Skeletal muscle tissue (tissue), 4 donors: ENCODE results near the gene C20orf144. TPM values are rescaled to one million over a fixed set of nuclear protein-coding genes. Genes with fewer than 3 reads are reported as not detected.

Experiments used
- H3K27ac ChIP-seq: one replicate; pipeline ENCODE4 v1.7.0; 2013; ENCODE audit warnings: mild to moderate bottlenecking, low read depth, low read length, inconsistent platforms
- H3K27me3 ChIP-seq, 3 donors: one replicate each; pipeline ENCODE4 v1.7.0; 2013; ENCODE audit warnings: low read length in 3 of 3; ENCODE audit not compliant: control insufficient read depth in 3 of 3, insufficient read depth in 3 of 3
- H3K36me3 ChIP-seq, 3 donors: one replicate each; pipeline ENCODE4 v1.7.0; 2013; ENCODE audit warnings: low read length in 3 of 3; ENCODE audit not compliant: control insufficient read depth in 3 of 3, insufficient read depth in 3 of 3
- H3K4me1 ChIP-seq, 3 donors: one replicate each; pipeline ENCODE4 v1.7.0; 2013; ENCODE audit warnings: low read length in 3 of 3, mild to moderate bottlenecking in 3 of 3; ENCODE audit not compliant: control insufficient read depth in 3 of 3, insufficient read depth in 3 of 3
- H3K4me3 ChIP-seq, 3 donors: one replicate each; pipeline ENCODE4 v1.7.0; 2013; ENCODE audit warnings: low read length in 3 of 3
- H3K9ac ChIP-seq, 3 donors: one replicate each; pipeline ENCODE4 v1.7.0; 2013; ENCODE audit warnings: low read length in 3 of 3, mild to moderate bottlenecking in 3 of 3, moderate library complexity in 2 of 3, low read depth in 1 of 3
- H3K9me3 ChIP-seq, 3 donors: one replicate each; pipeline ENCODE4 v1.7.0; 2013; ENCODE audit warnings: low read length in 3 of 3; ENCODE audit not compliant: control insufficient read depth in 3 of 3
- total RNA-seq: library from RNA; depleted of rRNA; stranded (reverse); fragments of >200 nt; gene quantifications from one replicate; pipeline ENCODE4 v1.2.3, GENCODE V29; 2014
- donor health status: Osteomylitis.

The C20orf144 gene
- total RNA-seq, 1 donor from 2014 or later: not detected

- Histone ChIP-seq H3K36me3 (peaks cover 12 to 14% (median 13%) of the 10 kb centered on the region in 3 donors), H3K9ac (peak overlapping the region in 2 of 3 donors; percentile 57 to 74), H3K27me3 (no peaks in the 10 kb centered on the region), H3K4me1 (peaks cover 29 to 38% (median 38%) of the 10 kb centered on the region in 3 donors), H3K4me3 (peak overlapping the region; percentile 76 to 80 (median 80)), H3K9me3 (no peaks in the 10 kb centered on the region), H3K27ac (peak overlapping the region; percentile 71)
Observed at GRCh38 chr20:33675136-33675959, 13.2 kb downstream of the C20orf144 start.

GRCh38 chr20:33676121-33676520 is 14.0 kb downstream of the C20orf144 start:
- Histone ChIP-seq H3K27me3 (no peaks in the 10 kb centered on the region), H3K4me3 (no peak overlapping the region), H3K4me1 (peaks cover 29 to 38% (median 35%) of the 10 kb centered on the region in 3 donors), H3K36me3 (peaks cover 7 to 8% (median 7%) of the 10 kb centered on the region in 3 donors), H3K9me3 (no peaks in the 10 kb centered on the region), H3K27ac (peak overlapping the region; percentile 71), H3K9ac (peak overlapping the region in 1 of 3 donors; percentile 45)

DNA sequence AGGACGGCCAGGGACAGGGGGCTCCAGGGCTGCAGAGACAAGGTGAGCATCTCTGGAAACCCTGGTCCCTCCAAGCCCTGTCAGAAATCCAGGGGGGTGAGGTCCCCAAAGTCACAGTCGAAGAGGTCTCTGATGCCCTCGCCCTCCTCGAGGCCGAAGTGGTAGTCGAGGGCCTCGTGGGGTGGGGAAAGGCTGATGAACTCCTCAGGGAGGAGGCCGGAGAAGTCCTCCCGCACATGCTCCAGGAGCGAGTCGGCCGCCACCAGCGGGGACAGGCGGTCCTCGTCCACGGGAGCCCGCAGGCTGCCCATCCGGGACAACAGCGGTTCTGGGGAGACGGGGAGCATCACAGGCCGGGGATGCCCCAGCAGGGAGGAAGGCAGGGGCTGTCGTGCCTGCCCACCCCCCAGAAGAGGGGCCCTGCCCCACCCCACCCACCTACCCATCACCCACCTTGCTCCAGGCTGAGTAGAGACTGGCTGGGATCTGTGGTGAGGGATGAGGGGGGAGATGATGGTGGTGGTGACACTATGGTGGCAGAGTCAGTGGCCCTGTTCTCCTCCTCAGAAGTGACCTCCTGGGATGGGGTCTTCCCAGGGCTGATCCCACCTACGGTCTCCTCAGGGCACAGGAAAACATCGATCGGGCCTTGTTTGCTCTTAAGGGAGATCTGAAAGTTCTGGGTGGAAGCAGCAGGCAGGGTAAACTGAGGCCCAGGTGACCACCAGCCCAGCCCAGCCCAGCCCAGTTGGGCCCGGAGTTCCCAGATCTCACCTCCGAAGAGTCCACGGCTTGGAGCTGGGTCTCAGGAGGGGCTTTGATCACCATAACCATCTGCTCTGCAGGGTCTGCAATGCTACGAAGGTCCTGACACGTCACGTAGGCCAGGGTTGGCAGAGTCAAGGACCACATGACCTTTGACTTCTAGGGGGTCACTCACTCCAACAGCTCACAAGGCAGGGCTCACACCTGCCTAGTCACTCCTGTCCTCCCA is 14.8 kb downstream of the C20orf144 start:
- Histone ChIP-seq H3K36me3 (peaks cover under 1 to 1% (median under 1%) of the 10 kb centered on the region in 3 donors), H3K4me1 (peaks cover 28 to 38% (median 32%) of the 10 kb centered on the region in 3 donors), H3K27me3 (no peaks in the 10 kb centered on the region), H3K9ac (no peak overlapping the region), H3K27ac (no peak overlapping the region), H3K4me3 (no peak overlapping the region), H3K9me3 (no peaks in the 10 kb centered on the region)

DNA sequence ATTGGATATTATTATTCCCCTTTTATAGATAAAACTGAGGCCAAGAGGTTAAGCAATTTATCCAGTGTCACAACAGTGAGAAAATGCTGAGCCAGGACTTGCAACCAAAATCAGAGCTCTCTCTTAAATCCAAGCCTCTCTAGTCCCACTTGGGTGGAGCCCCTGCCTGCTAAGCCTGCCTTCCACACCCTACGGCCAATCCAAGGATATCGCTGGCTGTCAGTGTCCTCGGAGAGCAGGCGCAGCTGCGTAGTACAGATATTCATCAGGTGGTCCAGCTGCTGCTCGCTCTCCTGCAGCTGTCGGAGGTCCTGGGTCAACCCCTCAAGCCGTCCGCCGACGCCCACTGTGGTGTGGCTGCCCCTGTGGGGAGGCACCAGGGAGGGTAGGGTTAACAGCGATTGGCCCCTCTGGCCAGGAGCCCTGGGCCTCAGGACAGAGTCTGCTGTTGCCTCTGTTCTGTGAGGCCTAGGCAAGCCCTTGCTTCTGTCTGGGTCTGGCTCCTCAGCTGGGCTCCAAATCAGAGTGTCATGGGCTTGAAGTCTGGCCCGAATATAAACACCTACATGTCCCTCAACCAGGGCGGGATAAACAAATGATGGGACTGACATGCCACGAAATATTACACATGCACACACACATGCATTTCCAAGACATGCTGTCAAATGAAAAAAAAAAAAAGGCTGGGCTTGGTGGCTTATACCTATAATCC is 16.0 kb downstream of the C20orf144 start:
- no peaks in the 10 kb centered on the region for H3K27me3 ChIP-seq
- peaks cover 16 to 32% (median 22%) of the 10 kb centered on the region in 3 donors for H3K4me1 ChIP-seq
- H3K9ac ChIP-seq: no peak overlapping the region
- H3K36me3 ChIP-seq: no peaks in the 10 kb centered on the region
- H3K4me3 ChIP-seq: peak overlapping the region in 1 of 3 donors; percentile 13
- no peak overlapping the region for H3K27ac ChIP-seq
- no peaks in the 10 kb centered on the region for H3K9me3 ChIP-seq

DNA sequence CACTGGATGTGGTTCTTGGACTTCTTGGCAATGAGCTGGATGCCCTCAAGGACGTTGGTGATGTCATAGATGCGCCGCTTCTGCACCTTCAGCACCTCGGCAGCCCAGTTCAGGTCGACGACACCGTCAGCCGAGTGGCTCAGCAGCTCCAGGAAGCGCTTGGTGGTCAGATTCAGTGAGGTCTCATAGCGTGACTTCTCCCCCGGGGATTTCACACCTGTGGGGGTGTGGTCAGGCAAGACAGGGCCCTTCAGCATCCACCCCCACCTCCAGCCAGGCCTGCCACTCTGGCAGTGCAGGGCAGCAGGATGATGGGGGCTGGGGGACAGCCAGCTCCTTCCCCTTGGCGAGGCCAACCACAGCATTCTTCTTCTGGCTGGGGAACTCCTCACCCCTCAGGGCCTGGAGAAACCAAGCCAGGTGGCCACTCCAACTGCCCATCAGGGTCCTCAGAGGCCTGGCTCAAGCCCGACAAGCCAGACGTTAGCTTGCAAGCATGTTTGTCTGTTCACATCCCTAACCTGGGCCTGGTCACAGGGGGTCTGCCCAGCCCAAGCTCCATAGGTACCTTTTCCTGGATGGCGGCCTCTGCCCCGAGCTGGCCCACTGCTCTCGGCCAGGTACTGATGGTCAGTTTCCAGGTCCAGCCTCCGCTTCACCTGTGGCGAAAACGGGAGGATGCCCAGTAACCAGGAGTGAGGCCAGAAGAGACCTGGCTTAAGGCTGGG is 17.8 kb downstream of the C20orf144 start:
- no peaks in the 10 kb centered on the region for H3K9me3 ChIP-seq
- H3K36me3 ChIP-seq: no peaks in the 10 kb centered on the region
- no peak overlapping the region for H3K4me3 ChIP-seq
- H3K27ac ChIP-seq: no peak overlapping the region
- H3K27me3 ChIP-seq: no peaks in the 10 kb centered on the region
- no peak overlapping the region for H3K9ac ChIP-seq
- peaks cover 5 to 27% (median 15%) of the 10 kb centered on the region in 3 donors for H3K4me1 ChIP-seq

- Histone ChIP-seq H3K4me1 (peaks cover 10 to 27% (median 17%) of the 10 kb centered on the region in 3 donors), H3K9ac (no peak overlapping the region), H3K27ac (no peak overlapping the region), H3K27me3 (no peaks in the 10 kb centered on the region), H3K4me3 (no peak overlapping the region), H3K36me3 (no peaks in the 10 kb centered on the region), H3K9me3 (no peaks in the 10 kb centered on the region)
Observed at GRCh38 chr20:33680686-33681085, 18.6 kb downstream of the C20orf144 start.

GRCh38 chr20:33681288-33681687 is 19.2 kb downstream of the C20orf144 start:
- H3K27ac ChIP-seq: no peak overlapping the region
- H3K4me1 ChIP-seq: peaks cover 7 to 23% (median 12%) of the 10 kb centered on the region in 3 donors
- H3K27me3 ChIP-seq: no peaks in the 10 kb centered on the region

DNA sequence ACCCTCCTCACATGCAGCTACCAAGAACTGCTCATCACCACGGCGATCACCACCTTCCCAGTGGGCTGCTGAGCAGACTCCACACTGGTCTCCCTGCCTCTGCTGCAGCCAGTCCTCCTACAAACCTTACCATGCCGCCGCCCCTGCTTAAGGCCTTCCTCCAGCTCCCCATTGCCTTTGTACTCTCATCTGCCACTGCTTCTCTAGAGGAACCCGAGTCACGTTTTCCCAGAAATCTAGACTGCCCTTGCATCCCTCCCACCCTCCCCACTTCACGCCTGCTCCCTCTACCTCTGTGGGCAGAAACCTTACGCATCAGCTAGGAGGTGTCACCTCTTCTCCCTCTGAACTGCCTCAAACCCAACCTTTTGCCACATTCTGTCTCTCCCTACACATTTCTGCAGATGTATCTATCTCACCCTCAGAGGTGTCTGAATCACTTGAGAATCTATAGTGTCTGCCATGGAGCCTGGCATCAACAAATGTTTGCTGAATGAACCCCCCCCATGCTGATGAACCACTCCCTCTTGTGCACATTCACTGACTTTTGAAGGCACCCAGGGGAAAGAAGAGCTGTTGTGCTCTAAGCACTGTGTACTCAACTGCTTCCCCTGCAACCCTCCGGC is 19.7 kb downstream of the C20orf144 start:
- Histone ChIP-seq H3K4me3 (no peak overlapping the region), H3K4me1 (peaks cover 10 to 26% (median 16%) of the 10 kb centered on the region in 3 donors), H3K27me3 (no peaks in the 10 kb centered on the region)

More at GRCh38 chr20:33681288-33681687, 19.2 kb downstream of the C20orf144 start:
- Histone ChIP-seq H3K9me3 (no peaks in the 10 kb centered on the region), H3K36me3 (no peaks in the 10 kb centered on the region), H3K4me3 (no peak overlapping the region), H3K9ac (no peak overlapping the region)

More for the DNA sequence above, 19.7 kb downstream of the C20orf144 start:
- Histone ChIP-seq H3K36me3 (no peaks in the 10 kb centered on the region), H3K9me3 (no peaks in the 10 kb centered on the region), H3K27ac (no peak overlapping the region), H3K9ac (no peak overlapping the region)
